Esophagus muscularis mucosa (tissue), 2 donors: ENCODE data around the gene BCL2L1.

ENCODE experiments used
- POLR2A ChIP-seq: fragments of 450-650 bp; IDR thresholded peaks from one replicate; pipeline ENCODE4 v1.6.1; 2017; ENCODE audit warnings: antibody characterized with exemption, moderate library complexity, mild to moderate bottlenecking, low read depth
- POLR2AphosphoS5 ChIP-seq, 2 donors: sonication (generic); formaldehyde crosslinking; IDR thresholded peaks; one replicate each; pipeline ENCODE4 v1.6.1; 2017; ENCODE audit warnings: antibody characterized with exemption in 2 of 2

- TF ChIP-seq POLR2AphosphoS5 (IDR thresholded peaks at IDR 0.05) (no peak), POLR2A (no peak)
Measured at GRCh38 chr20:31751126-31751525, 28.5 kb upstream of the BCL2L1 start.
